Suprapubic skin (tissue), 4 donors: Measurements from ENCODE around the gene TFF2.

Experiments
- EP300 ChIP-seq: sonication (generic); formaldehyde crosslinking; IDR thresholded peaks from one replicate; pipeline ENCODE4 v1.6.1; 2017; ENCODE audit warnings: antibody characterized with exemption
- POLR2A ChIP-seq, 2 donors: fragments of 450-650 bp; IDR thresholded peaks; one replicate each; pipeline ENCODE4 v1.6.1; 2017; ENCODE audit warnings: antibody characterized with exemption in 2 of 2, mild to moderate bottlenecking in 2 of 2, moderate library complexity in 2 of 2
- POLR2AphosphoS5 ChIP-seq, 3 donors: sonication (generic); formaldehyde crosslinking; IDR thresholded peaks; one replicate each; pipeline ENCODE4 v1.6.1; 2017; ENCODE audit warnings: antibody characterized with exemption in 3 of 3
- TF ChIP-seq, protein P1 (sequence below), 2 donors: fragments of 200-600 bp in 1 of 2; fragments of 450-650 bp in 1 of 2; sonication (generic) in 1 of 2; IDR thresholded peaks; one replicate each; pipeline ENCODE4 v1.5.1; 2016 to 2019; ENCODE audit warnings: antibody characterized with exemption in 2 of 2, mild to moderate bottlenecking in 1 of 2, moderate library complexity in 1 of 2

DNA sequence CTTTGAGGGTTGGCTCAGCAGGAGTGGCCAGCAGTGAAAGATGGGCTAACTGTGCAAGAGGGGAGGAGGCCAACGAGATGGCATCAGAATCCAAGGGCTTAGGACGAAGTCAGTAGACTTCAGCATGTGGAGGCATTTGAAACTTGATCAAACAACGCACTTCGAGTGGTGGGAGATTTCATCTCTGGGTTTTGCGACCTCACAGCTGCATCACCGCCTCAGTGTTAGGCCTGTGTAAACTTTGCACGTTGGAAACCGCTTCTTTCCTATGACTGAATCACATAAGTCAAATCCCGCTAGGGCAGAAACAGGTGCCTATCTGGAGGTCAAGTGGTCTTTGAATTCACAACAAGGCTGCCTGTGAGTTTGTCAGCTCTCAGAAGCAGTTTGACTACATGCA, 53.4 kb downstream of the TFF2 start:
- TF ChIP-seq POLR2A (IDR thresholded peaks at IDR 0.05) (no peak), POLR2AphosphoS5 (IDR thresholded peaks at IDR 0.05) (no peak), EP300 (no peak)
- TF ChIP-seq, protein P1, sequence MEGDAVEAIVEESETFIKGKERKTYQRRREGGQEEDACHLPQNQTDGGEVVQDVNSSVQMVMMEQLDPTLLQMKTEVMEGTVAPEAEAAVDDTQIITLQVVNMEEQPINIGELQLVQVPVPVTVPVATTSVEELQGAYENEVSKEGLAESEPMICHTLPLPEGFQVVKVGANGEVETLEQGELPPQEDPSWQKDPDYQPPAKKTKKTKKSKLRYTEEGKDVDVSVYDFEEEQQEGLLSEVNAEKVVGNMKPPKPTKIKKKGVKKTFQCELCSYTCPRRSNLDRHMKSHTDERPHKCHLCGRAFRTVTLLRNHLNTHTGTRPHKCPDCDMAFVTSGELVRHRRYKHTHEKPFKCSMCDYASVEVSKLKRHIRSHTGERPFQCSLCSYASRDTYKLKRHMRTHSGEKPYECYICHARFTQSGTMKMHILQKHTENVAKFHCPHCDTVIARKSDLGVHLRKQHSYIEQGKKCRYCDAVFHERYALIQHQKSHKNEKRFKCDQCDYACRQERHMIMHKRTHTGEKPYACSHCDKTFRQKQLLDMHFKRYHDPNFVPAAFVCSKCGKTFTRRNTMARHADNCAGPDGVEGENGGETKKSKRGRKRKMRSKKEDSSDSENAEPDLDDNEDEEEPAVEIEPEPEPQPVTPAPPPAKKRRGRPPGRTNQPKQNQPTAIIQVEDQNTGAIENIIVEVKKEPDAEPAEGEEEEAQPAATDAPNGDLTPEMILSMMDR (IDR thresholded peaks at IDR 0.05) = no peak
